H1 (cell line): ENCODE results near the gene ZNF536. TPM values are rescaled to one million over a fixed set of nuclear protein-coding genes. Genes with fewer than 3 reads are reported as not detected.

ENCODE experiments used
- RAD21 ChIP-seq, 2 experiments: IDR thresholded peaks in 1 of 2; conservative IDR thresholded peaks in 1 of 2; 2 replicates each; pipeline ENCODE4 v1.6.1; 2011; ENCODE audit warnings: low read depth in 2 of 2, low read length in 2 of 2, improper control_type of control experiment in 1 of 2, inconsistent platforms in 1 of 2, mild to moderate bottlenecking in 1 of 2, moderate library complexity in 1 of 2
- polyA plus RNA-seq, 7 experiments: library from polyadenylated mRNA; depleted of rRNA in 3 of 7; stranded (reverse) in 5 of 7; unstranded in 2 of 7; fragments of >200 nt in 5 of 7; fragments of 200-250 nt in 2 of 7; gene quantifications; 1 replicate in 5 of 7; 2 replicates in 1 of 7; 4 replicates in 1 of 7; pipeline versions ENCODE4 v1.2.1 to v1.2.3, GENCODE V29; 2011 to 2013; ENCODE audit warnings: missing spikeins in 2 of 7, mixed read lengths in 2 of 7
- total RNA-seq: library from RNA; stranded (reverse); fragmentation: NEBNext Ultra II Directional; extraction: Animal tissue kit (Norgen Biotek cat#: 25700); gene quantifications from 2 replicates; pipeline ENCODE4 v1.2.1, GENCODE V29; 2021

Gene ZNF536
- total and polyA plus RNA-seq, 2 of the 8 experiments (the other 6 are each of a cell fraction or from before 2014, with no cell fraction given) = 0.09 to 0.11 TPM

GRCh38 chr19:30570194-30570593, 198.0 kb downstream of the ZNF536 start (continued):
- no peak for TF ChIP-seq RAD21 (IDR thresholded peaks at IDR 0.05 in 1 of 2, conservative IDR thresholded peaks at IDR 0.05 in 1 of 2; ENCODE audit: low read depth in 2 of 2, low read length in 2 of 2)
